Mesothelial cell of epicardium (in vitro differentiated cells): Measurements from ENCODE around the gene MEA1. TPM values are rescaled to one million over a fixed set of nuclear protein-coding genes. Genes with fewer than 3 reads are reported as not detected.

Experiments used
- DNase-seq, 2 experiments: peaks; one replicate each; pipeline ENCODE4 v3.0.0; 2021; ENCODE audit warnings: low spot score in 2 of 2; ENCODE audit not compliant: unreplicated experiment in 2 of 2
- H3K27ac Mint-ChIP-seq: 2 replicates; pipeline ENCODE4 v1.8.0; 2021; ENCODE audit warnings: mixed read lengths
- H3K27me3 Mint-ChIP-seq: 2 replicates; pipeline ENCODE4 v1.8.0; 2021; ENCODE audit warnings: low read depth, mixed read lengths
- H3K36me3 Mint-ChIP-seq: 2 replicates; pipeline ENCODE4 v1.8.0; 2021; ENCODE audit warnings: mixed read lengths
- H3K4me1 Mint-ChIP-seq: 2 replicates; pipeline ENCODE4 v1.8.0; 2021; ENCODE audit warnings: mixed read lengths
- H3K4me3 Mint-ChIP-seq: 2 replicates; pipeline ENCODE4 v1.8.0; 2021; ENCODE audit warnings: mild to moderate bottlenecking, moderate library complexity, mixed read lengths
- H3K9me3 Mint-ChIP-seq: 2 replicates; pipeline ENCODE4 v1.8.0; 2021; ENCODE audit warnings: mixed read lengths
- CTCF ChIP-seq: fragments of 200-600 bp; sonication (generic); IDR thresholded peaks from one replicate; pipeline ENCODE4 v1.5.0; 2021; ENCODE audit warnings: antibody characterized with exemption; ENCODE audit not compliant: unreplicated experiment
- total RNA-seq: library from RNA; stranded (reverse); gene quantifications from 3 replicates; pipeline ENCODE4 v1.2.1, GENCODE V29; 2021

The MEA1 gene
- total RNA-seq, 1 donor from 2014 or later: 60.1 TPM

GRCh38 chr6:43052842-43053544, 39.2 kb upstream of the MEA1 start:
- TF ChIP-seq CTCF: no peak
- Mint-ChIP-seq H3K36me3 (peaks cover 32% of the 10 kb centered on the region), H3K27ac (peak overlapping the region; percentile 99), H3K4me3 (peak overlapping the region; percentile 95), H3K9me3 (no peaks in the 10 kb centered on the region), H3K27me3 (no peaks in the 10 kb centered on the region), H3K4me1 (peaks cover 37% of the 10 kb centered on the region)
- no peak for DNase-seq

DNA sequence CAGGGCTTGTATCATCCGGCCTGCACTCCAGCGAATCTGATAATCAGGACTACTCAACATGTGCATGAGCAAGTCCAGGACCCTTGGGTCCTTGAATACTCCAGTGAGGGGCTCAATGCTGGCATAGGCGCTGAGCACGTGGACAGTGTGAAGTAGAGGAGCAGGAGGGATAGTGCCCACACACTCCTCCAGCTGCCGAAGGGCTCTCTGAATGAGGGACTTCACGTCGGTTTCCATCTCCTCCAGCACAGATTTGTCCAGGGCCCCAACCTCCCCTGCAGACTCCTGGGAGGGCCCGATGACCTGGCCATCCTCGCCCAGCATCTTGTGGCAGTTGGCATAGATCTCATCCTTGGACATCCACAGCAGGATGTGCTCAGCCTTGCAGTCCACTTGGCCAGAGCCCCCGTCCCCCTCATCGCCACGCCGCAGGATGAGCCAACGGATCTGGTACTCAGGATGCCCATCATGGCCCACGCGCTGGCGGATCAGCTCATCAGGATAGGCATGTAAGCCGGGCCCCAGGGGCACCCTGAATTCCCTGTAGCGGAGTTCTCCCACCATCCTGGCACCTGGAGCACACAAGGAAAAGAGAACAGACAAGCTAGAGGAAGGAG, 38.6 kb upstream of the MEA1 start:
- no peak for DNase-seq
- Mint-ChIP-seq H3K27me3 (no peaks in the 10 kb centered on the region), H3K36me3 (peaks cover 35% of the 10 kb centered on the region), H3K4me1 (peaks cover 35% of the 10 kb centered on the region), H3K27ac (peak overlapping the region; percentile 99), H3K9me3 (no peaks in the 10 kb centered on the region), H3K4me3 (peak overlapping the region; percentile 95)
- no peak for TF ChIP-seq CTCF

GRCh38 chr6:43050981-43051380, 37.2 kb upstream of the MEA1 start:
- peak overlapping the region; percentile 18 for H3K4me3 Mint-ChIP-seq
- H3K4me1 Mint-ChIP-seq: peaks cover 35% of the 10 kb centered on the region
- peak overlapping the region; percentile 47 for H3K27ac Mint-ChIP-seq
- DNase-seq: no peak
- no peak for TF ChIP-seq CTCF
- peaks cover 39% of the 10 kb centered on the region for H3K36me3 Mint-ChIP-seq
- H3K9me3 Mint-ChIP-seq: no peaks in the 10 kb centered on the region
- H3K27me3 Mint-ChIP-seq: no peaks in the 10 kb centered on the region

DNA sequence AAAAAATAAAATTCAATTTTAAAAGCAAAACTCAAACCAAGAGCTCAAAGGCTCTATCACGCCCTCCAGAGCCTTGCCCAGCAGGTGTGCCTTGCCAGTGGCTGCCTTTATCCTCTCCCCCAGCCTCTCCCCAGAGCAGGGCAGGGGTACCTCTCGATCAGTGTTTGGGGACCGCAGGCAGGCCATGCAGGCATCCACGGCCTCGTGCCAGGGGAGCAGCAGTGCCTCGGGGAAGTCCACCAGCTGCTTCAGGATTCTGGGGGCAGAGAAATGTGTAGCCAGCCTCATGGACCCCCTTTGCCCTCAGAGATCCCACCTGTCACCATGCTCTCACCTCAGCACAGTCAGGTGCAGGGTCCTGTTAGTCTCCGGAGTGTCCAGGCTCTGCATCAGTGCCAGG, 34.3 kb upstream of the MEA1 start:
- Mint-ChIP-seq H3K27ac (no peak overlapping the region), H3K4me3 (no peak overlapping the region), H3K9me3 (no peaks in the 10 kb centered on the region), H3K36me3 (peaks cover 44% of the 10 kb centered on the region), H3K27me3 (no peaks in the 10 kb centered on the region), H3K4me1 (peaks cover 29% of the 10 kb centered on the region)
- no peak for TF ChIP-seq CTCF
- DNase-seq: no peak

GRCh38 chr6:43045371-43045930, 31.7 kb upstream of the MEA1 start:
- H3K4me1 Mint-ChIP-seq: peaks cover 3% of the 10 kb centered on the region
- TF ChIP-seq CTCF: no peak
- H3K4me3 Mint-ChIP-seq: no peak overlapping the region

More at GRCh38 chr6:43045371-43045930, 31.7 kb upstream of the MEA1 start:
- Mint-ChIP-seq H3K9me3 (no peaks in the 10 kb centered on the region), H3K27ac (no peak overlapping the region), H3K36me3 (peaks cover 49% of the 10 kb centered on the region), H3K27me3 (no peaks in the 10 kb centered on the region)
- DNase-seq: no peak
